Naive thymus-derived CD4-positive, alpha-beta T cell (primary cell): ENCODE data around the gene HORMAD1. TPM values are rescaled to one million over a fixed set of nuclear protein-coding genes. Genes with fewer than 3 reads are reported as not detected.
"Not testable (repeated sequence)": the region's sequence is repeated elsewhere in the genome, so short reads cannot be mapped to it uniquely, and the experiment has no call there.

ENCODE experiments used
- ATAC-seq: fragments of 150-1000 bp; cut with Tn5 transposase; 2 replicates; pipeline ENCODE4 v1.10.0; 2021; ENCODE audit warnings: mild to moderate bottlenecking, moderate library complexity
- CTCF ChIA-PET: fragments of 350-600 bp; sonication (Branson Sonifier 250); formaldehyde crosslinking; loops from one replicate; lab custom pipeline; 2021; ENCODE audit warnings: antibody characterized with exemption; lab: Charles Lee
- POLR2A ChIA-PET: fragments of 350-600 bp; sonication (Branson Sonifier 250); formaldehyde crosslinking; loops from one replicate; lab custom pipeline; 2021; ENCODE audit warnings: antibody characterized with exemption, inconsistent platforms; lab: Charles Lee
- DNase-seq, 9 donors: peaks; one replicate each; pipeline versions ENCODE4 v3.0.0 to v3.0.0-alpha.2; 2020 to 2022; ENCODE audit warnings: mixed read lengths in 1 of 9
- H3K27ac ChIP-seq: one replicate; pipeline ENCODE4 v1.7.0; 2013; ENCODE audit warnings: mild to moderate bottlenecking, low read depth, low read length, moderate library complexity
- H3K27me3 ChIP-seq, 2 donors: one replicate each; pipeline ENCODE4 v1.7.0; 2013; ENCODE audit warnings: low read length in 2 of 2, mild to moderate bottlenecking in 2 of 2, moderate library complexity in 2 of 2; ENCODE audit not compliant: control insufficient read depth in 2 of 2, insufficient read depth in 2 of 2
- H3K36me3 ChIP-seq, 3 experiments: 1 replicate in 2 of 3; 2 replicates in 1 of 3; pipeline ENCODE4 v1.7.0; 2013; ENCODE audit warnings: low read length in 3 of 3, mild to moderate bottlenecking in 3 of 3, moderate library complexity in 1 of 3; ENCODE audit not compliant: insufficient read depth in 3 of 3, control insufficient read depth in 2 of 3
- H3K4me1 ChIP-seq, 2 donors: one replicate each; pipeline ENCODE4 v1.7.0; 2013; ENCODE audit warnings: low read length in 2 of 2, mild to moderate bottlenecking in 2 of 2, moderate library complexity in 1 of 2; ENCODE audit not compliant: control insufficient read depth in 2 of 2, insufficient read depth in 2 of 2
- H3K4me3 ChIP-seq: 2 replicates; pipeline ENCODE4 v1.7.0; 2013; ENCODE audit warnings: mild to moderate bottlenecking, low read length
- H3K9me3 ChIP-seq, 3 experiments: 1 replicate in 2 of 3; 2 replicates in 1 of 3; pipeline ENCODE4 v1.7.0; 2013; ENCODE audit warnings: low read length in 3 of 3; ENCODE audit not compliant: control insufficient read depth in 2 of 3
- H3K27ac Mint-ChIP-seq, 9 donors: one replicate each; pipeline ENCODE4 v1.8.0; 2020 to 2022; ENCODE audit warnings: mixed read lengths in 9 of 9, mild to moderate bottlenecking in 8 of 9, moderate library complexity in 5 of 9, inconsistent platforms in 2 of 9
- H3K27me3 Mint-ChIP-seq, 5 donors: one replicate each; pipeline ENCODE4 v1.8.0; 2021 to 2022; ENCODE audit warnings: mixed read lengths in 5 of 5, mild to moderate bottlenecking in 1 of 5
- H3K36me3 Mint-ChIP-seq, 5 donors: one replicate each; pipeline ENCODE4 v1.8.0; 2020 to 2022; ENCODE audit warnings: mixed read lengths in 5 of 5, mild to moderate bottlenecking in 3 of 5, inconsistent platforms in 1 of 5
- H3K4me1 Mint-ChIP-seq, 7 donors: one replicate each; pipeline ENCODE4 v1.8.0; 2020 to 2022; ENCODE audit warnings: mixed read lengths in 7 of 7, mild to moderate bottlenecking in 3 of 7, inconsistent platforms in 1 of 7
- H3K4me3 Mint-ChIP-seq, 10 donors: one replicate each; pipeline ENCODE4 v1.8.0; 2020 to 2022; ENCODE audit warnings: mild to moderate bottlenecking in 10 of 10, mixed read lengths in 10 of 10, moderate library complexity in 6 of 10, inconsistent platforms in 2 of 10
- H3K9me3 Mint-ChIP-seq, 11 donors: one replicate each; pipeline ENCODE4 v1.8.0; 2020 to 2022; ENCODE audit warnings: mixed read lengths in 11 of 11, mild to moderate bottlenecking in 4 of 11, inconsistent platforms in 1 of 11, moderate library complexity in 1 of 11
- intact Hi-C, 2 donors: fragments of 100-400 bp; cut with micrococcal nuclease; formaldehyde crosslinking; loops; one replicate each; pipeline ENCODE4 v1.15.1; 2023
- polyA plus RNA-seq, 2 donors: library from polyadenylated mRNA; unstranded; fragments of 300-500 nt; fragmentation: Illumina TruSeq; gene quantifications; one replicate each; pipeline ENCODE4 v1.2.3, GENCODE V29; 2021
- total RNA-seq, 6 experiments: library from RNA in 5 of 6; stranded (reverse) in 5 of 6; gene quantifications; 1 replicate in 5 of 6; 2 replicates in 1 of 6; pipeline ENCODE4 v1.2.3 and lab custom pipeline; 2021 to 2026

The HORMAD1 gene
- total and polyA plus RNA-seq, 7 experiments from 2014 or later = 0.35 to 1.4 (median 0.45) TPM; not detected in 2

GRCh38 chr1:150678988-150679387, 41.7 kb downstream of the HORMAD1 start:
- POLR2A ChIA-PET = no interaction called here
- no peak overlapping the region for H3K4me3 Mint-ChIP-seq
- Histone ChIP-seq H3K27me3 (no peaks in the 10 kb centered on the region), H3K9me3 (no peaks in the 10 kb centered on the region), H3K27ac (no peak overlapping the region), H3K36me3 (peaks cover 0 to 13% (median 0%) of the 10 kb centered on the region in 3 experiments), H3K4me1 (peaks cover 3% of the 10 kb centered on the region in 2 donors), H3K4me3 (no peak overlapping the region)
- no peaks in the 10 kb centered on the region for H3K9me3 Mint-ChIP-seq
- no peak overlapping the region for H3K27ac Mint-ChIP-seq
- CTCF ChIA-PET = no interaction called here
- H3K36me3 Mint-ChIP-seq = peaks cover 0 to 28% (median 11%) of the 10 kb centered on the region in 5 donors
- ATAC-seq (no peak), DNase-seq (no peak)
- H3K27me3 Mint-ChIP-seq = no peaks in the 10 kb centered on the region
- peaks cover 0 to 20% (median 10%) of the 10 kb centered on the region in 7 donors for H3K4me1 Mint-ChIP-seq
- intact Hi-C loops = no loop called here

- H3K36me3 ChIP-seq = peaks cover 0 to 4% (median 0%) of the 10 kb centered on the region in 3 experiments
- H3K4me1 ChIP-seq = no peaks in the 10 kb centered on the region
- no peaks in the 10 kb centered on the region for H3K9me3 ChIP-seq
- POLR2A ChIA-PET = interaction anchor here (0.6 kb wide), 1 partner anchor 657 kb away, joined by 3 read pairs; no protein-coding TSS in a partner anchor
- no peak for DNase-seq
- CTCF ChIA-PET = no interaction called here
- ATAC-seq = no peak
- H3K36me3 Mint-ChIP-seq = peaks cover 0 to 14% (median 10%) of the 10 kb centered on the region in 5 donors
- H3K27me3 Mint-ChIP-seq = no peaks in the 10 kb centered on the region
- H3K27me3 ChIP-seq = no peaks in the 10 kb centered on the region
- no peaks in the 10 kb centered on the region for H3K9me3 Mint-ChIP-seq
- no peak overlapping the region for H3K27ac ChIP-seq
- no peak overlapping the region for H3K4me3 Mint-ChIP-seq
- no peak overlapping the region for H3K4me3 ChIP-seq
- peak overlapping the region in 1 of 9 donors; percentile 65 for H3K27ac Mint-ChIP-seq
- peaks cover 0 to 8% (median 6%) of the 10 kb centered on the region in 7 donors for H3K4me1 Mint-ChIP-seq
- intact Hi-C loops = no loop called here
Observed at GRCh38 chr1:150674881-150675280, 45.8 kb downstream of the HORMAD1 start.

GRCh38 chr1:150663321-150663720, 57.4 kb downstream of the HORMAD1 start:
- no peak overlapping the region for H3K27ac ChIP-seq
- H3K27ac Mint-ChIP-seq = peak overlapping the region in 1 of 9 donors; percentile 23
- no peak for DNase-seq
- no peaks in the 10 kb centered on the region for H3K9me3 Mint-ChIP-seq
- peaks cover 3 to 21% (median 14%) of the 10 kb centered on the region in 7 donors for H3K4me1 Mint-ChIP-seq
- no peak for ATAC-seq
- H3K36me3 Mint-ChIP-seq = peaks cover 7 to 59% (median 26%) of the 10 kb centered on the region in 5 donors
- no peaks in the 10 kb centered on the region for H3K4me1 ChIP-seq
- no peak overlapping the region for H3K4me3 ChIP-seq
- POLR2A ChIA-PET = interaction anchor here (0.6 kb wide), 1 partner anchor 165 kb away, joined by 3 read pairs; no protein-coding TSS in a partner anchor
- no peaks in the 10 kb centered on the region for H3K9me3 ChIP-seq
- H3K36me3 ChIP-seq = peaks cover 0 to 26% (median 6%) of the 10 kb centered on the region in 3 experiments
- CTCF ChIA-PET = no interaction called here
- no peaks in the 10 kb centered on the region for H3K27me3 ChIP-seq
- intact Hi-C loops = no loop called here
- no peaks in the 10 kb centered on the region for H3K27me3 Mint-ChIP-seq
- no peak overlapping the region for H3K4me3 Mint-ChIP-seq

- ATAC-seq = no peak
- intact Hi-C loops = no loop called here
Observed at GRCh38 chr1:150662811-150663210, 57.9 kb downstream of the HORMAD1 start.

GRCh38 chr1:150661156-150661555, 59.5 kb downstream of the HORMAD1 start:
- no peaks in the 10 kb centered on the region for H3K27me3 ChIP-seq
- Mint-ChIP-seq H3K4me1 (peaks cover 3 to 12% (median 7%) of the 10 kb centered on the region in 7 donors), H3K36me3 (peaks cover 8 to 50% (median 22%) of the 10 kb centered on the region in 5 donors), H3K9me3 (no peaks in the 10 kb centered on the region), H3K27me3 (no peaks in the 10 kb centered on the region), H3K27ac (no peak overlapping the region), H3K4me3 (no peak overlapping the region)
- H3K4me3 ChIP-seq = no peak overlapping the region
- DNase-seq = no peak
- ChIA-PET POLR2A (no interaction called here), CTCF (interaction anchor here (0.6 kb wide), 1 partner anchor 12 kb away, joined by 4 read pairs; no protein-coding TSS in a partner anchor)
- H3K9me3 ChIP-seq = no peaks in the 10 kb centered on the region
- intact Hi-C loops = no loop called here
- no peak for ATAC-seq
- no peak overlapping the region for H3K27ac ChIP-seq
- peaks cover 0 to 28% (median 6%) of the 10 kb centered on the region in 3 experiments for H3K36me3 ChIP-seq
- H3K4me1 ChIP-seq = no peaks in the 10 kb centered on the region

More at GRCh38 chr1:150662811-150663210, 57.9 kb downstream of the HORMAD1 start:
- Mint-ChIP-seq H3K27ac (peak overlapping the region in 2 of 9 donors; percentile 19 to 48), H3K4me1 (peaks cover 3 to 19% (median 14%) of the 10 kb centered on the region in 7 donors), H3K9me3 (no peaks in the 10 kb centered on the region), H3K4me3 (no peak overlapping the region), H3K36me3 (peaks cover 8 to 56% (median 23%) of the 10 kb centered on the region in 5 donors), H3K27me3 (no peaks in the 10 kb centered on the region)
- Histone ChIP-seq H3K4me3 (no peak overlapping the region), H3K27me3 (no peaks in the 10 kb centered on the region), H3K36me3 (peaks cover 0 to 28% (median 6%) of the 10 kb centered on the region in 3 experiments), H3K4me1 (no peaks in the 10 kb centered on the region), H3K27ac (no peak overlapping the region), H3K9me3 (no peaks in the 10 kb centered on the region)
- ChIA-PET CTCF (no interaction called here), POLR2A (interaction anchor here (0.6 kb wide), 1 partner anchor 165 kb away, joined by 3 read pairs; no protein-coding TSS in a partner anchor)
- no peak for DNase-seq

- no peaks in the 10 kb centered on the region for H3K27me3 Mint-ChIP-seq
- Histone ChIP-seq H3K4me3 (no peak overlapping the region), H3K9me3 (no peaks in the 10 kb centered on the region), H3K27me3 (no peaks in the 10 kb centered on the region), H3K27ac (no peak overlapping the region), H3K4me1 (no peaks in the 10 kb centered on the region), H3K36me3 (peaks cover 0 to 28% (median 6%) of the 10 kb centered on the region in 3 experiments)
- CTCF ChIA-PET = no interaction called here
- no peak for DNase-seq
- H3K4me3 Mint-ChIP-seq = no peak overlapping the region
- ATAC-seq = no peak
- H3K4me1 Mint-ChIP-seq = peaks cover under 1 to 6% (median 3%) of the 10 kb centered on the region in 7 donors
- peak overlapping the region in 2 of 9 donors; percentile 3 to 63 for H3K27ac Mint-ChIP-seq
- H3K9me3 Mint-ChIP-seq = no peaks in the 10 kb centered on the region
- intact Hi-C loops = no loop called here
- H3K36me3 Mint-ChIP-seq = peaks cover 8 to 44% (median 21%) of the 10 kb centered on the region in 5 donors
- POLR2A ChIA-PET = no interaction called here
Observed at GRCh38 chr1:150660584-150660983, 60.1 kb downstream of the HORMAD1 start.

- CTCF ChIA-PET, H3K27me3 ChIP-seq: not testable (repeated sequence)
Observed at GRCh38 chr1:150657064-150657463, 63.6 kb downstream of the HORMAD1 start.

More at GRCh38 chr1:150657064-150657463, 63.6 kb downstream of the HORMAD1 start:
- H3K27ac Mint-ChIP-seq, H3K4me1 Mint-ChIP-seq, H3K4me1 ChIP-seq, H3K27ac ChIP-seq, DNase-seq, POLR2A ChIA-PET, H3K4me3 ChIP-seq, ATAC-seq, intact Hi-C loops, H3K4me3 Mint-ChIP-seq, H3K27me3 Mint-ChIP-seq, H3K9me3 Mint-ChIP-seq, H3K9me3 ChIP-seq: not testable (repeated sequence)
- H3K36me3 ChIP-seq = peaks cover 0 to 25% (median 6%) of the 10 kb centered on the region in 3 experiments
- H3K36me3 Mint-ChIP-seq = peaks cover 8 to 45% (median 21%) of the 10 kb centered on the region in 5 donors
